ENCODE measurements around the gene LILRB4. TPM values are rescaled to one million over a fixed set of nuclear protein-coding genes. Genes with fewer than 3 reads are reported as not detected.
"Not testable (repeated sequence)": the region's sequence is repeated elsewhere in the genome, so short reads cannot be mapped to it uniquely, and the experiment has no call there.

LILRB4 gene
- total RNA-seq, 1 donor from 2014 or later: not detected

DNA sequence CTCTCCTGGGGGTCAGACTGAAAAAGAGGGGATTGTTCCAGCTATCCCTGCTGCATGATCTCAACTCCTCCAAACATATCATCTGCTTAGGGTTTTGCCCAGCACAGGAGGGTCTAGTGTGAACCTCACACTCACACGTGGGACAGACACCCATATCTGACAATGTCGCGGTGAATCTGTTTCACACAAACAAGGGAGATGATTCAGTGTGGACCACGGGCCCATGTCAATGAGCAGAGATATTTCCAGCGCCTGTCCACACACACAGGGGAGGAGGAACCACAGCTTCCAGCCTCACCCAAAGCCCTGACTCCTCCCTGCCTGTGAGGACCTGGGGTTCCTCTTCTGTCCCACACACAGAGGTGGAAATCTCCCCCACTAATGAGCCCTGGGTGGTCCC is 31.9 kb downstream of the LILRB4 start:
- no peak for DNase-seq (ENCODE audit: low read depth)

DNA sequence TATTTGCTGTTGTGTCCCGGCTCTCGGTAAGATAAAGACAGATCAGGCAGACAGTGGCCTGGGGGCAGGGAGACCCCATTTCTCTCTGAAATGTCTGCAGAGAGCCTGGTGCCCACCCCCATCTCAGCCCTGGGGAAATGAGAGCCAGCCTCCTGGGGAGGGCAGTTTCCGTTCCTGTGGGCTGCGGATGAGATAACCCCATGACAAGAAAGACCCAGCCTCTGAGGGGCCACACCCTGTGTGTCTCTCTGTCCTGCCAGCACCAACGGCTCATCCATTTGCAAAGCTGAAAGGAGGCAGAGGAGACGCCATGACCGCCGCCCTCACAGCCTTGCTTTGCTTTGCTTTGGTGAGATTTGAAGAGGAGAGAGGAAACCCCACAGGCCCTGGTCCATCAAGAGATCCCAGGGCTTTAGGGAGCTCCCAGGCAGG is 33.3 kb downstream of the LILRB4 start:
- DNase-seq (ENCODE audit: low read depth): no peak

DNA sequence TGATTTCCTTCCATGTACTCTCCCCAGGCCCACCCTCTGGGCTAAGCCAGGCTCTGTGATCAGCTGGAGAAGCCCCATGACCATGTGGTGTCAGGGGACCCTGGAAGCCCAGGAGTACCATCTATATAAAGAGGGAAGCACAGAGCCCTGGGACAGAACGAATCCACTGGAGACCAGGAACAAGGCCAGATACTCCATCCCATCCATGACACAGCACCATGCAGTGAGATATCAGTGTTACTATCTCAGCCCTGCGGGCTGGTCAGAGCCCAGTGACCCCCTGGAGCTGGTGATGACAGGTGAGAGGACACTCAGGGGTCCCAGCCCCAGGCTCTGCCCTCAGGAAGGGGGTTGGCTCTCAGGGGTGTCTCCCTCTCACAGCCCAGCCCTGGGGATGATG is 34.0 kb downstream of the LILRB4 start:
- DNase-seq (ENCODE audit: low read depth): no peak

DNA sequence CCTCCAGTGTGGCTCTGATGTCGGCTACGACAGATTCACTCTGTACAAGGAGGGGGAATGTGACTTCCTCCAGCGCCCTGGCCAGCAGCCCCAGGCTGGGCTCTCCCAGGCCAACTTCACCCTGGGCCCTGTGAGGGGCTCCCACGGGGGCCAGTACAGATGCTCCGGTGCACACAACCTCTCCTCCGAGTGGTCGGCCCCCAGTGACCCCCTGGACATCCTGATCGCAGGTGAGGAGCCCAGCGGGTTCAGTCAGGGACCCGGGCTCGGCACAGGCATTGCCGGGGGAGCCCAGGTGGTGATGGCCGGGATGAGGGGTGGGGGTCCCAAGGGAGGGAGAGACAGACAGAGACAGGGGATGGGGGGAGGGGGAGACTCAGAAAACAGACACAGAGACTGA is 34.9 kb downstream of the LILRB4 start:
- not testable (repeated sequence) for DNase-seq (ENCODE audit: low read depth)

DNA sequence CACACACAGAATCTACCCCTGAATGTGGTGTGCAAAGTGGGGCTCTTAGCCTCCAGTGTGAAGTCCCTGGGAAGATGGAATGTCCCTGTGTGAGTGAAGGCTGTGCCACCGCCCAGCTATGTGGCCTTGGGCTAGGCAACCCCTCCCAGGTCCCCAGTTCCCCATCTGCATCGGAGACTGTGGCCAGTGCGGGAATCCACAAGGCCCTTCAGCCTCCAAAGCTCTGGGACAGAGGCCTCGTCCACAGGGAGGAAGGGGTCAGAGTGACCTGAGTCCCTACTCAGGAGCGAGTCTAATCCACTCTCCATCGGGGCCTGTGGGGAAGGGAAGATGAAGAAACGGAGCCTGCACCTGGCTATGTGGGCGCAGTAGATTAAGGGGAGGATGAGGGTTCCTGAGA is 42.1 kb downstream of the LILRB4 start:
- DNase-seq (ENCODE audit: low read depth): no peak

DNA sequence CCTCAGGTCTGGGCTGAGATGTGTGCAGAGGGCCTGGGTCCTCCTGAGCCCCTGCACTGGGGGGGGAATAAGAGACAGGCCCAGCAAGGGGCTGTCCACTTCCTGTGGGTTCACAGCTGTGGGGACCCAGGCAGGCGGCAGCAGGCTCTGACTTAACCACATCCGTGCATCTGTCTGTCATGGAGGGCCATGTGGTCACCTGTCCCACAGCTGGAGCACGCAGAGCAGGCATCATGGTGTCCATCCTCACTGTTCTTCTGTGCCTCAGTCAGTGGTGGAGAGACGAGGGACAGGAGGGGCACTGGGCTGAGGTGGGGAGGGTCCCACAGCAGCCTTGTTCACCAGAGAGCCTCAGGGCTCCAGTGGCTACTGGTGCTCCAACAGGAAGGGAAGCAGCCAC is 45.2 kb downstream of the LILRB4 start:
- no peak for DNase-seq (ENCODE audit: low read depth)

DNA sequence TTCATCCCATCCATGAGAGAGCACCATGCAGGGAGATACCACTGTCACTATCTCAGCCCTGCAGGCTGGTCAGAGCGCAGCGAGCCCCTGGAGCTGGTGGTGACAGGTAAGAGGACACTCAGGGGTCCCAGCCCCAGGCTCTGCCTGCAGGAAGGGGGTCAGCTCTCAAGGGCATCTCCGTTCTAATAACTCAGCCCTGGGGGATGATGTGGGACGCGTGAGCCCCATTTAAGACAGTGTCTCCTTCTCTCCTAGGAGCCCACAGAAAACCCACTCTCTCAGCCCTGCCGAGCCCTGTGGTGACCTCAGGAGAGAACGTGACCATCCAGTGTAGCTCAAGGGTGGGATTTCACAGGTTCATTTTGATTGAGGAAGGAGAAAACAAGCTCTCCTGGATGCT is 46.0 kb downstream of the LILRB4 start:
- no peak for DNase-seq (ENCODE audit: low read depth)

DNA sequence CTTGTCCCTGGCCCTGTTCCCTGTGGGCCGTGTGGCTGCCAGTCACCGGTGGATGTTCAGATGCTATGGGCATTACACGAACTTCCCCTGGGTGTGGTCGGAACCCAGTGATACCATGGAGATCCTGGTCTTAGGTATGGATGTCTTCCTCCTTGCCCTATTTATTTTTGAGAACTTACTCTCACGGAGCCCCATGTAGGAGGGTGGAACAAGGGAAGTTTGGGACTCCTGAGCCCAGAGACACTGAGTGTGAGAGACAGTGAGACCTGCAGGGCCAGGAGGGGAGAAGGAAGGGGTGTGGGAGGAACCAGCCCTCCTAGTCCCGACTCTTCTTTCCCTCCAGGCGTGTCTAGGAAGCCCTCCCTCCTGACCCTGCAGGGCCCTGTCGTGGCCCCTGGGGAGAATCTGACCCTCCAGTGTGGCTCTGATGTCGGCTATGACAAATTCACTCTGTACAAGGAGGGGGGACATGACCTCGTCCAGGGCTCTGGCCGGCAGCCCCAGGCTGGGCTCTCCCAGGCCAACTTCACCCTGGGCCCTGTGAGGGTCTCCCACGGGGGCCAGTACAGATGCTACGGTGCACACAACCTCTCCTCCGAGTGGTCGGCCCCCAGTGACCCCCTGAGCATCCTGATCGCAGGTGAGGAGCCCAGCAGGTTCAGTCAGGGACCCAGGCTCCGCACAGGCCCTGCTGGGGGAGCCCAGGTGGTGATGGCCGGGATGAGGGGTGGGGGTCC is 46.6 kb downstream of the LILRB4 start:
- DNase-seq (ENCODE audit: low read depth): no peak

DNA sequence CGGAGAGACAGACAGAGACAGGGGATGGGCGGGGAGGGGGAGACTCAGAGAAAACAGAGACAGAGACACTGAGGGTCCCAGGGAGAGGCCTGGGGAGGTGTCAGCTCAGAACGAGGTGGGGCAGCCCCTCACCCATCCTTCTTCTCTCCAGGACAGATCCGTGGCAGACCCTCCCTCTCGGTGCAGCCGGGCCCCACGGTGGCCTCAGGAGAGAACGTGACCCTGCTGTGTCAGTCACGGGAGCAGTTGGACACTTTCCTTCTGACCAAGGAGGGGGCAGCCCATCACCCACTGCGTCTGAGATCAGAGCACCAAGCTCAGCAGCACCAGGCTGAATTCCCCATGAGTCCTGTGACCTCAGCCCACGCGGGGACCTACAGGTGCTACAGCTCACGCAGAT is 47.2 kb downstream of the LILRB4 start:
- DNase-seq (ENCODE audit: low read depth): not testable (repeated sequence)

Other genes starting within 250 kb of the LILRB4 start
- gene TTYH1, start 247.5 kb upstream of the LILRB4 start, total RNA-seq: not detected in 2 replicates
- gene LENG8, start 213.8 kb upstream of the LILRB4 start, total RNA-seq: 26.7 and 52.5 TPM in 2 replicates
- gene LENG9, start 199.2 kb upstream of the LILRB4 start, total RNA-seq: 7.7 and 9.6 TPM in 2 replicates
- gene CDC42EP5, start 189.7 kb upstream of the LILRB4 start, total RNA-seq: 4.7 and 26.7 TPM in 2 replicates
- gene LAIR2, start 160.2 kb upstream of the LILRB4 start, total RNA-seq: not detected in 2 replicates
- not detected in 2 replicates for gene LILRA2, start 89.2 kb upstream of the LILRB4 start, total RNA-seq
- gene LILRA1, start 69.4 kb upstream of the LILRB4 start, total RNA-seq: not detected in 2 replicates
- not detected in 2 replicates for gene LILRB1, start 32.5 kb upstream of the LILRB4 start, total RNA-seq
- gene KIR3DL3, start 61.5 kb downstream of the LILRB4 start, total RNA-seq: not detected in 2 replicates
- not detected in 2 replicates for gene KIR2DL3, start 75.5 kb downstream of the LILRB4 start, total RNA-seq
- not detected in 2 replicates for gene KIR2DL1, start 106.8 kb downstream of the LILRB4 start, total RNA-seq
- not detected in 2 replicates for gene KIR2DL4, start 140.6 kb downstream of the LILRB4 start, total RNA-seq
- not detected in 2 replicates for gene KIR3DL1, start 153.5 kb downstream of the LILRB4 start, total RNA-seq
- not detected in 2 replicates for gene KIR2DS4, start 169.7 kb downstream of the LILRB4 start, total RNA-seq
- not detected in 2 replicates for gene KIR3DL2, start 187.5 kb downstream of the LILRB4 start, total RNA-seq
- not detected in 2 replicates for gene FCAR, start 211.2 kb downstream of the LILRB4 start, total RNA-seq
- not detected in 2 replicates for gene NCR1, start 243.2 kb downstream of the LILRB4 start, total RNA-seq

All from renal cortical epithelial cell (primary cell).